ENCODE data around the gene ADAMTS1.

DNA sequence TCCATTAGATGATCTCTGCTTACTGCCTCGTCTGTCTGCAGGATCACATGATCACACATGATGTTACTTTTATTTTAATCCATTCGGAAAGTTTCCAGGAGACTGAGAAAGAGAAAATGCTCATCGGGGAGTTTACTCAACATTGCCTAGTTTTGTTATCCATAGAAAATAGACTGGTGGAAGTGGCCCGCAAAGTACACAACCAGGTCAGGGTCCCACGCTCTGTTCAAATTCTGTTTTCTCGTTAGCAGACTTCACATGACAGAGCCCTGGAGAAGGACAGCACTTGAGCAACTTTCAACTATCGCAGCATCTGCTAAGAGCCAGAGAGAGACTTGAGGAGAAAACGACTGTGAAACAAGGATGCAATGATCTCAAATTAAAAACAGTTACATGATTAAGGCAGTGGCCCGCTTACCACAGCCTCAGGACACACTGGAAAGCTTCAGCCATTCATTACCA lies 44.2 kb downstream of the ADAMTS1 start:
- TF ChIP-seq ZFP3 (CRISPR knock-in tag; IDR thresholded peaks at IDR 0.05) (no peak), RARB (CRISPR knock-in tag; IDR thresholded peaks at IDR 0.05) (no peak), PPARA (CRISPR knock-in tag; IDR thresholded peaks at IDR 0.05; ENCODE audit: borderline replicate concordance) (no peak), ZNF565 (CRISPR knock-in tag; conservative IDR thresholded peaks at IDR 0.05; ENCODE audit: low read depth) (no peak), ZC3H10 (CRISPR knock-in tag; IDR thresholded peaks at IDR 0.05) (no peak), SNAI2 (CRISPR knock-in tag; IDR thresholded peaks at IDR 0.05) (no peak), TCF4 (CRISPR knock-in tag; IDR thresholded peaks at IDR 0.05; ENCODE audit: borderline replicate concordance) (no peak), ARNTL (CRISPR knock-in tag; IDR thresholded peaks at IDR 0.05; ENCODE audit: borderline replicate concordance, low read depth) (no peak), ZFP30 (CRISPR knock-in tag; IDR thresholded peaks at IDR 0.05) (no peak), CSDC2 (CRISPR knock-in tag; IDR thresholded peaks at IDR 0.05) (no peak), ZNF8 (CRISPR knock-in tag; IDR thresholded peaks at IDR 0.05) (no peak)
- TF ChIP-seq, protein P1, sequence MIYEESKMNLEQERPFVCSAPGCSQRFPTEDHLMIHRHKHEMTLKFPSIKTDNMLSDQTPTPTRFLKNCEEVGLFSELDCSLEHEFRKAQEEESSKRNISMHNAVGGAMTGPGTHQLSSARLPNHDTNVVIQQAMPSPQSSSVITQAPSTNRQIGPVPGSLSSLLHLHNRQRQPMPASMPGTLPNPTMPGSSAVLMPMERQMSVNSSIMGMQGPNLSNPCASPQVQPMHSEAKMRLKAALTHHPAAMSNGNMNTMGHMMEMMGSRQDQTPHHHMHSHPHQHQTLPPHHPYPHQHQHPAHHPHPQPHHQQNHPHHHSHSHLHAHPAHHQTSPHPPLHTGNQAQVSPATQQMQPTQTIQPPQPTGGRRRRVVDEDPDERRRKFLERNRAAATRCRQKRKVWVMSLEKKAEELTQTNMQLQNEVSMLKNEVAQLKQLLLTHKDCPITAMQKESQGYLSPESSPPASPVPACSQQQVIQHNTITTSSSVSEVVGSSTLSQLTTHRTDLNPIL (CRISPR knock-in tag; IDR thresholded peaks at IDR 0.05; ENCODE audit: low read depth), result no peak
- TF ChIP-seq, protein P2, sequence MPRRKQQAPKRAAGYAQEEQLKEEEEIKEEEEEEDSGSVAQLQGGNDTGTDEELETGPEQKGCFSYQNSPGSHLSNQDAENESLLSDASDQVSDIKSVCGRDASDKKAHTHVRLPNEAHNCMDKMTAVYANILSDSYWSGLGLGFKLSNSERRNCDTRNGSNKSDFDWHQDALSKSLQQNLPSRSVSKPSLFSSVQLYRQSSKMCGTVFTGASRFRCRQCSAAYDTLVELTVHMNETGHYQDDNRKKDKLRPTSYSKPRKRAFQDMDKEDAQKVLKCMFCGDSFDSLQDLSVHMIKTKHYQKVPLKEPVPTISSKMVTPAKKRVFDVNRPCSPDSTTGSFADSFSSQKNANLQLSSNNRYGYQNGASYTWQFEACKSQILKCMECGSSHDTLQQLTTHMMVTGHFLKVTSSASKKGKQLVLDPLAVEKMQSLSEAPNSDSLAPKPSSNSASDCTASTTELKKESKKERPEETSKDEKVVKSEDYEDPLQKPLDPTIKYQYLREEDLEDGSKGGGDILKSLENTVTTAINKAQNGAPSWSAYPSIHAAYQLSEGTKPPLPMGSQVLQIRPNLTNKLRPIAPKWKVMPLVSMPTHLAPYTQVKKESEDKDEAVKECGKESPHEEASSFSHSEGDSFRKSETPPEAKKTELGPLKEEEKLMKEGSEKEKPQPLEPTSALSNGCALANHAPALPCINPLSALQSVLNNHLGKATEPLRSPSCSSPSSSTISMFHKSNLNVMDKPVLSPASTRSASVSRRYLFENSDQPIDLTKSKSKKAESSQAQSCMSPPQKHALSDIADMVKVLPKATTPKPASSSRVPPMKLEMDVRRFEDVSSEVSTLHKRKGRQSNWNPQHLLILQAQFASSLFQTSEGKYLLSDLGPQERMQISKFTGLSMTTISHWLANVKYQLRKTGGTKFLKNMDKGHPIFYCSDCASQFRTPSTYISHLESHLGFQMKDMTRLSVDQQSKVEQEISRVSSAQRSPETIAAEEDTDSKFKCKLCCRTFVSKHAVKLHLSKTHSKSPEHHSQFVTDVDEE (CRISPR knock-in tag; IDR thresholded peaks at IDR 0.05), result no peak
